HG03159 (cell line): ENCODE results near the gene PNMA6F.

Experiments used
- ATAC-seq: cut with Tn5 transposase; IDR thresholded peaks from one replicate; pipeline ENCODE4 v1.9.1; 2021; ENCODE audit warnings: mild to moderate bottlenecking, moderate library complexity; ENCODE audit not compliant: unreplicated experiment

Gene PNMA6F

DNA sequence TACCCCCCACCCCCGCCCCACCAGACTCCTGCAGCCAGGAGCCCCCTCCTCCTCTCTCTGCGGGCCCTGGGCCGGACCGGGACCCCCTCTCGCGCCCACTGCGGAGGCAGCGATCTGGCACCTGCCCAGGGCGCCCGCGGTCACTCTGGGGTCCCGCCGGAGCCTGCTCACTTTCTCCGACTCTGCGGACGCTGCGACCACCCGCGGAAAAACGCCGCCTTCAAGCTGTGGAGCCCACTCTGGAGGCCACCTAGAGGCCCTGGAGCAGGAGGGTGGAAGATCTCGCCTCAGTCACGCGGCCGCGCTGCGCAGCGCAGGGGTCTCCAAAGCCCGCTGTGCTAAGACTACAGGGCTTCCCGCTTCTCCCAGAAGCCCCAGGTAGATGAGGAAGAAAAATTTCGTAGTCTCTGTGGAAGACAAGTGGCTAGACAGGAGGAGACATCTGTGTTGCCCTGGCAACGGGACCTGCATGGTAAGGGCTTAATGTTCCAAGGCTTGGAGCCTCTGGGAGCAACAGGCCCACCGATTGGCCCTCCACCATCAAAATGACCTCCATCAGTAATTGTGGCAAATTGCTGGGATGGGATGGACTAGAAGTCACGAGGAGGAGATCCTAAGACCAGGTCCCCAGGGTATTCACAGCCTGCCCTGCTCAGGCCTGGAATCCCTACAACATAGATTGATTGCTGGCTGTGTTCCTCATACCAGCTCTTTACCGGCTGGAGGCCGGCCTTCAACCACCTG lies at the start of gene PNMA6F:
Gene PNMA6F, minus strand, starts transcription at position 387 of the 744 bp plus-strand sequence. CDS start 1,093 bp downstream, outside the sequence.
- ATAC-seq: no peak

DNA sequence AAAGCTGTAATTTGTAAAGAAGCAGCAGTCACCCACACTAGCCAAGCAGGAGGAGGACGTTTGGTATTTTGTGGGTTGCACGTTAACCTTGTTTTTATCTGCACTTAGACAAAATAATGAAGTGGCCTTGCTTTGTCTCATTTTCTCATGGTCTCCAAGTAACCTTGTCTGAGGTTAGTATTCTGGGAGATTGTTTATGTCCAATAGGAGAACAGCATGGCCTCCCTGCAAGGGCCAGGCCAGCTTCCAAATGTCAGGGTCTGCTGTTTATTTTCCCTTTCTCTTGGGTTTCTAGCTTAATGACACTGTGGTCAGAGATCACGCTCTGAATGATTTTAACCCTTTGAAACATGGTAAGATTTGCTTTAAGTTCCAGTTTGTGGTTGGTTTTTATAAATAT lies 49.7 kb upstream of the PNMA6F start:
- no peak for ATAC-seq

- ATAC-seq: no peak
These were observed 48.9 kb upstream of the PNMA6F start for GRCh38 chrX:153370293-153371055.

- no peak for ATAC-seq
These were observed 45.4 kb upstream of the PNMA6F start for GRCh38 chrX:153366878-153367538.

- no peak for ATAC-seq
These were observed 44.6 kb upstream of the PNMA6F start for GRCh38 chrX:153366119-153366518.

DNA sequence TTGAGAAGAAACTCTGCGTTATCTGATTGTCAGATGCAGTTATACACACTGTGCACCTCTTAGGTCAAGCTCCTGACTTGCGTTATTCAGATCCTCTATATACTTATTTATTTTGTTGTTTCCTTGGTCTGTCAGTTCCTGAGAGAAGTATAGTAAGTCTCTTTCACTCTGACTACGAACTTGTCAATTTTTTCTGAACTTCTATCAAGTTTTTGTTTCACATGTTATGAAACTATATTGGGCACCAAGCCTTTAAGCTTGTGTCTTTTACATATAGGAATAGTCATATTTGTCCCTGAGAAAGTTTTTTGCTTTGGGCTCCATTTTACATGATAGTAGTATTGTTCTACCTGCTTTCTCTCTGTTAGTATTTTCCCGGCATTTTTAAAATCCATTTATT lies 44.1 kb upstream of the PNMA6F start:
- no peak for ATAC-seq

- no peak for ATAC-seq
These were observed 40.3 kb upstream of the PNMA6F start for GRCh38 chrX:153361781-153362397.

DNA sequence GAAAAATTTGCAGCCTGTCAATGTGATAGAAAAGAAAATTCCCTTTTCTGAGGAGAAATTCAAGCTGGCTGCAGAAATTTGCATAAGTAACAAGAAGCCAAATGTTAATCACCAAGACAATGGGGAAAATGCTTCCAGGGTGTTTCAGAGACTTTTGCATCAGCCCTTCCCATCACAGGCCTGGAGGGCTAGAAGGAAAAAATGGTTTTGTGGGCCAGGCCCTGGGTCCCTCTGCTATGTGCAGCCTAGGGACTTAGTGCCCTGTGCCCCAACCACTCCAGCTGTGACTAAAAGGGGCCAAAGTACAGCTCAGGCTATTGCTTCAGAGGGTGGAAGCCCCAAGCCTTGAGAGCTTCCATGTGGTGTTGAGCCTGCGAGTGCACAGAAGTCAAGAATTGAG lies 36.3 kb upstream of the PNMA6F start:
- no peak for ATAC-seq

- ATAC-seq: no peak
These were observed 31.8 kb upstream of the PNMA6F start for GRCh38 chrX:153353416-153353815.

DNA sequence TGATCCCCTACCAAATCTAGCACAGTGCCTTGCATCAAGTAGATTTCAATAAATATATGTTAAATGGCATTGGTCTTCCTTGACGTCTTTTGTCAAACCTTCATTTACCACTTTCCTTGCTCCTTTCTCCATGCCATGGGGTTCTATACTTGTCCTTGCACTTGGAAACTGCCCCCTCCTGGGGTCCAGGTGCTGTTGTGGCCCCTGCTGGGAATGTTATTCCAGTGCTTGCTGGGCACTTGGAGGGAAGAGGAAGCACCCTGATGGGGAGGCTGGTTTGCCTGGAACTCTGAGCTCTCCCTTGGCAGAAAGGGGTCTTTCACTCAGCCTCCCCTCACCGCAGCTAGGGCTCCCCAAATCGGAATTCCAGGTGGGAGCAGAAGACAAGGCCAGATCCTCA lies 31.3 kb upstream of the PNMA6F start:
- ATAC-seq: no peak

- no peak for ATAC-seq
These were observed 30.4 kb upstream of the PNMA6F start for GRCh38 chrX:153351981-153352380.

- ATAC-seq: no peak
These were observed 28.4 kb upstream of the PNMA6F start for GRCh38 chrX:153349952-153350351.

GRCh38 chrX:153348421-153348820 lies 26.9 kb upstream of the PNMA6F start:
- no peak for ATAC-seq

GRCh38 chrX:153347530-153347929 lies 26.0 kb upstream of the PNMA6F start:
- no peak for ATAC-seq

GRCh38 chrX:153343674-153344073 lies 22.1 kb upstream of the PNMA6F start:
- ATAC-seq: no peak

DNA sequence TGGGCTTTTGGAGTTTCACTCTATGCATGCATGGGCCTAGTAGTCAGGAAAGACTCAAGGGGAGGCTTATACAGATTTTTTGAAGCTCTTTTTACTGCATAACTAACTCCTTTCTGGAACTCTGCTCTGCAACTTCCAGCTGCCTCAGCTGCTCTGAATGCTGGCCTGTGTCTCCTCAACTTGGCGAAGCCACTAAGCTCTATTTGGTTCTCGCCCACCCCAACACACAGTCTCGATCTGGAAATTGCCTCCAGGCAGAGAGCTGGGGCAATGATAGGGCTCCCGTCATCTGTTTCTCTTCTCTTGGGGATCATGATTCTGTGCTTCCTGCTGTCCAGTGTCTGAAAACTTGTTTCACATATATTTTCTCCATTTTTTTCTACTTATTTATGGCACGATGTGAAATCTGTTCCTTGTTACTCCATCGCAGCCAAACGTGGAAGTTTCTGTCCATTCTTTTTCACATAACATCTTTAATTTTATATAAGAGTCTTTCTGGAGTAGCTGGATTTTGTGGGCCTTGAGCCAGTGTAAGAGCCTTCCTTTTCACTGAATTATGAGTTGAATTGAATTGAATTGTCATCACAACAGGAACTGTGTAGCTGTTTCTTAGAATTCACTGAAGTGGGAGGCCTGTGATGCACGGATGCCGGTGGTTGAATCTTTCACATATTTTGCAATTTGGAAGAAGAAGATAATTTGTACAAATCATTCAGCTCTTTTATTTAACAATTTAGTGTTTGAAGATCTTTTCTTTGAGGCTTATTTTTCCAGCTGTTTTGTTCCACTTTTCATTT lies 21.4 kb upstream of the PNMA6F start:
- no peak for ATAC-seq

DNA sequence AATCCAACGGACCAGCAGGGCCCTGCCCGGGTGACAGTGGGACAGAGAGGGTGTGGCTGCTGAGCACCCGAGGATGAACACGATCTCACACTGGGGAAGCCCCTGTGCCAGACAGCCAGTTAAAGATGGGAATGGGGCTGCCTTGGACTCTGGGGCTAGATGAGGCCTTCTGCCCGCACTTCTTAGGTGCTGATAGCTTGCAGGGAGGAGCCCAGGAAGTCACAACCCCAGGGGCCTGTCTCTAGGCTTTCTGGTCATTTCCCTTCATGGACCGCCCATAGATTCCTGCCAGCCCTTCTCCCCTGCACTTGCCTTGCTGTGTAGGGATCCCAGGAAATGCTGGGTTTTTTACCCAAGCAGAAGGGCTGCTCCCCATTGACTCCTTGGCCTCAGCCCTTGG lies 18.5 kb upstream of the PNMA6F start:
- no peak for ATAC-seq

- no peak for ATAC-seq
These were observed 18.1 kb upstream of the PNMA6F start for GRCh38 chrX:153339662-153340061.

DNA sequence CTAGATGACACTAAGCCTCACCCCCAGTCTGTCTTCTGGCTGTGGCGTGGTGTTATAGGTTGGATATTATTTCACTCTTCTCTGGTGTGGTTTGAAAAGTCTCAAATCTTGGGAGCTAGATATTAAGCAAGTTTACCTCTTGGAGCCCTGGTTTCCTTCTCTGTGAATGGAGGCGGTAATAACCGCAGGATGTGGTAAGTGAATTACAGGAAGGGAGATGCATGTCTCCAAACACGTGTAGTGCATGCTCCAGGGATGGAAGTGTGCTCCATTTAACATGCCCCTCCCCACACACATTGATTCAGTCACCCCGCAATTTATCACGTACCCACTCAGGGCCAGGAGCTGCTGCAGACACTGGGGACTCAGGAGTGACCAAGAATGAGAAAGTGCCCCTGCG lies 17.3 kb upstream of the PNMA6F start:
- ATAC-seq: no peak

DNA sequence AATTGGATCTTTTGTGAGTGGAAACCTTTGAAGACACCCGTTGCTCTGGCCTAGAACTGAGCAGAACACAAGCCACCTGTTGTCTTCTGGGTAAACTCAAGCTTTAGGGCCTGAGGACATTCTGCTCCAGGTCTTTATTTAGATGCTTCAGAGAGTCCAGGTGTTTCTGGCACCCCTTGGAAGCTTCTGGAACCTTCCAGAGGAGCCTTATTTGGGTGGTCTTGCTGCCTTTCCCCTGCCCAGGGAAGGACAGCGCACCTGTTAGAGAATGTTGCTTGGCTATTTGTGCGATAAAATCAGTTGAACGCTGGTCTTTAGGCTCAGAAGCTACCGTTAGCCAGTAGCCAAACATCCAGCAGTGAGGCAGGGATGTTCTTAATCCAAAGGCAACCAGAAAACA lies 15.4 kb upstream of the PNMA6F start:
- ATAC-seq: no peak
